Endothelial cell of umbilical vein (primary cell): ENCODE data around the gene CFAP61. TPM values are rescaled to one million over a fixed set of nuclear protein-coding genes. Genes with fewer than 3 reads are reported as not detected.

Experiments
- BruUV-seq: library from RNA; stranded (reverse); fragments of 400-500 nt; replicated peaks from 2 replicates; lab custom pipeline; 2021; lab: Mats Ljungman, UMichigan
- CTCF ChIA-PET: fragments of 300-600, 350-600 bp; sonication (Branson Sonifier 250); formaldehyde crosslinking; loops from one replicate; lab custom pipeline; 2021; ENCODE audit warnings: antibody characterized with exemption, inconsistent platforms; lab: Charles Lee
- POLR2A ChIA-PET: fragments of 300-600, 350-600 bp; sonication (Branson Sonifier 250); formaldehyde crosslinking; loops from one replicate; lab custom pipeline; 2021; ENCODE audit warnings: antibody characterized with exemption, inconsistent platforms; lab: Charles Lee
- DNase-seq: peaks from one replicate; pipeline ENCODE4 v3.0.0-alpha.2; 2011; ENCODE audit warnings: low read depth, low spot score
- FAIRE-seq: peaks from 2 replicates; lab custom pipeline; 2011; peaks lifted over from hg19 to GRCh38; lab: Jason Lieb, UNC
- H2AFZ ChIP-seq: 2 replicates; pipeline ENCODE4 v1.6.0; 2012; ENCODE audit warnings: low read depth, low read length, control low read depth, inconsistent platforms
- H3K27ac ChIP-seq: 2 replicates; pipeline ENCODE4 v1.5.1; 2011; ENCODE audit warnings: low read depth, mild to moderate bottlenecking, control low read depth, low read length, moderate library complexity; ENCODE audit not compliant: insufficient read depth
- H3K27me3 ChIP-seq, 2 experiments: 2 replicates each; pipeline versions ENCODE4 v1.6.0 to v1.6.1; 2011; ENCODE audit warnings: low read length in 2 of 2, mixed read lengths in 1 of 2; ENCODE audit not compliant: control insufficient read depth in 2 of 2, insufficient read depth in 2 of 2
- H3K36me3 ChIP-seq, 2 experiments: 2 replicates in 1 of 2; 3 replicates in 1 of 2; pipeline ENCODE4 v1.5.1; 2011; ENCODE audit warnings: low read length in 2 of 2, mild to moderate bottlenecking in 1 of 2, moderate library complexity in 1 of 2; ENCODE audit not compliant: control insufficient read depth in 2 of 2, insufficient read depth in 2 of 2; ENCODE audit errors: extremely low read depth in 1 of 2
- H3K4me1 ChIP-seq: 3 replicates; pipeline ENCODE4 v1.5.1; 2011; ENCODE audit warnings: mild to moderate bottlenecking, low read length; ENCODE audit not compliant: control insufficient read depth, insufficient read depth; ENCODE audit errors: extremely low read depth
- H3K4me2 ChIP-seq: 2 replicates; pipeline ENCODE4 v1.6.1; 2011; ENCODE audit warnings: low read length, control low read depth, mixed read lengths; ENCODE audit not compliant: insufficient read depth
- H3K4me3 ChIP-seq, 3 experiments: fragments of 200-600 bp in 1 of 3; sonication (generic), shearing (Covaris generic) in 1 of 3; replicated peaks in 1 of 3; 2 replicates each; pipeline ENCODE4 v1.5.1; 2011 to 2016; ENCODE audit warnings: control low read depth in 3 of 3, low read length in 3 of 3, mild to moderate bottlenecking in 2 of 3, inconsistent platforms in 1 of 3, low read depth in 1 of 3, moderate library complexity in 1 of 3; ENCODE audit not compliant: insufficient read depth in 1 of 3
- H3K79me2 ChIP-seq: 2 replicates; pipeline ENCODE4 v1.6.0; 2012; ENCODE audit warnings: low read length, inconsistent platforms; ENCODE audit not compliant: control insufficient read depth, insufficient read depth
- H3K9ac ChIP-seq: replicated peaks from 2 replicates; pipeline ENCODE3; 2011; ENCODE audit warnings: low read length, control low read depth; ENCODE audit not compliant: insufficient read depth; ENCODE audit errors: extremely low read depth
- H3K9me1 ChIP-seq: replicated peaks from 3 replicates; pipeline ENCODE4 v1.6.0; 2011; ENCODE audit warnings: mild to moderate bottlenecking, low read length; ENCODE audit not compliant: control insufficient read depth, insufficient read depth; ENCODE audit errors: extremely low read depth
- H3K9me3 ChIP-seq: replicated peaks from 2 replicates; pipeline ENCODE4 v1.5.1; 2012; ENCODE audit warnings: low read length, inconsistent platforms; ENCODE audit not compliant: control insufficient read depth, insufficient read depth
- H4K20me1 ChIP-seq: replicated peaks from 2 replicates; pipeline ENCODE3; 2011; ENCODE audit warnings: mild to moderate bottlenecking, low read length; ENCODE audit not compliant: control insufficient read depth, insufficient read depth; ENCODE audit errors: extremely low read depth
- CTCF ChIP-seq, 2 donors: IDR thresholded peaks; 1 replicate in 1 of 2; 2 replicates in 1 of 2; pipeline ENCODE4 v1.5.1; 2011; ENCODE audit warnings: low read length in 2 of 2, mild to moderate bottlenecking in 2 of 2, moderate library complexity in 2 of 2, control low read depth in 1 of 2, inconsistent platforms in 1 of 2, low read depth in 1 of 2; ENCODE audit not compliant: insufficient read depth in 1 of 2; ENCODE audit errors: extremely low read depth in 1 of 2
- EZH2 ChIP-seq: IDR thresholded peaks from 2 replicates; pipeline ENCODE4 v1.6.1; 2012; ENCODE audit warnings: borderline replicate concordance, low read depth, mild to moderate bottlenecking, moderate library complexity, low read length, inconsistent platforms; ENCODE audit not compliant: severe bottlenecking
- FOS ChIP-seq: IDR thresholded peaks from 2 replicates; pipeline ENCODE4 v1.6.1; 2011; ENCODE audit warnings: mild to moderate bottlenecking, low read length, moderate library complexity, borderline replicate concordance; ENCODE audit not compliant: insufficient read depth
- GATA2 ChIP-seq: IDR thresholded peaks from 2 replicates; pipeline ENCODE4 v1.7.0; 2011; ENCODE audit warnings: low read depth, mild to moderate bottlenecking, moderate library complexity, mixed read lengths, low read length; ENCODE audit not compliant: insufficient read length, insufficient read depth
- JUN ChIP-seq: IDR thresholded peaks from 2 replicates; pipeline ENCODE4 v1.6.1; 2011; ENCODE audit warnings: borderline replicate concordance, low read depth; ENCODE audit not compliant: insufficient read length, insufficient read depth
- MAX ChIP-seq: IDR thresholded peaks from 2 replicates; pipeline ENCODE4 v1.6.1; 2011; ENCODE audit not compliant: insufficient read depth, insufficient read length
- MYC ChIP-seq: IDR thresholded peaks from one replicate; pipeline ENCODE4 v1.6.1; 2011; ENCODE audit warnings: mild to moderate bottlenecking, low read depth, low read length
- POLR2A ChIP-seq: IDR thresholded peaks from 2 replicates; pipeline ENCODE4 v1.6.1; 2012; ENCODE audit warnings: low read depth, mild to moderate bottlenecking, control low read depth, low read length
- POLR2AphosphoS5 ChIP-seq: IDR thresholded peaks from 2 replicates; pipeline ENCODE4 v1.6.1; 2012; ENCODE audit warnings: low read depth, mild to moderate bottlenecking, control low read depth, low read length, moderate library complexity; ENCODE audit not compliant: insufficient read depth
- dilution Hi-C: fragments of 300-500 bp; cut with MboI; formaldehyde crosslinking; loops from one replicate; pipeline ENCODE4 v1.15.0; 2019; ENCODE audit warnings: low sequenced_read_pairs; ENCODE audit not compliant: extremely low pct_ligation_motif_present
- intact Hi-C: fragments of 100-400 bp; cut with micrococcal nuclease; formaldehyde crosslinking; loops from one replicate; pipeline ENCODE4 v1.10.0; 2022
- polyA plus RNA-seq, 4 experiments: library from polyadenylated mRNA; depleted of rRNA in 3 of 4; stranded (reverse) in 3 of 4; unstranded in 1 of 4; fragments of >200 nt; gene quantifications; 2 replicates each; pipeline versions ENCODE4 v1.2.1 to v1.2.3, GENCODE V29; 2011 to 2012; ENCODE audit warnings: missing spikeins in 1 of 4
- total RNA-seq: library from RNA; stranded (reverse); gene quantifications from 2 replicates; pipeline ENCODE4 v1.2.3, GENCODE V29; 2021

Gene CFAP61
- total and polyA plus RNA-seq, 2 donors (not counting 3 experiments of a cell fraction or from before 2014, with no cell fraction given) = not detected

- CTCF ChIA-PET = interaction anchor here (1.1 to 1.4 kb wide), 3 partner anchors 15 to 76 kb away, joined by 3 to 5 read pairs (median 4); no protein-coding TSS in a partner anchor
- BruUV-seq = no TSS peak
- H3K4me2 ChIP-seq = no peak overlapping the region
Measured at GRCh38 chr20:20207872-20208271, 155.5 kb downstream of the CFAP61 start.

GRCh38 chr20:20209684-20210083 lies 157.4 kb downstream of the CFAP61 start:
- Histone ChIP-seq H3K36me3 (no peaks in the 10 kb centered on the region), H3K27ac (no peak overlapping the region), H3K9me1 (no peaks in the 10 kb centered on the region), H3K4me3 (no peak overlapping the region), H3K4me1 (no peaks in the 10 kb centered on the region), H3K9me3 (no peaks in the 10 kb centered on the region), H4K20me1 (no peaks in the 10 kb centered on the region), H3K9ac (no peak overlapping the region), H3K79me2 (no peaks in the 10 kb centered on the region), H3K27me3 (peaks cover 0 to 2% of the 10 kb centered on the region in 2 experiments), H3K4me2 (no peak overlapping the region), H2AFZ (no peak overlapping the region)
- ChIA-PET POLR2A (no interaction called here), CTCF (no interaction called here)
- FAIRE-seq (no peak), DNase-seq (no peak)
- intact Hi-C loops = no loop called here
- BruUV-seq = no TSS peak
- dilution Hi-C loops = no loop called here
- no peak for TF ChIP-seq EZH2
- no peak for TF ChIP-seq MAX
- no peak for TF ChIP-seq FOS
- TF ChIP-seq POLR2A = no peak
- no peak for TF ChIP-seq JUN
- no peak for TF ChIP-seq MYC
- TF ChIP-seq CTCF (IDR thresholded peaks at IDR 0.05; ENCODE audit: extremely low read depth in 1 of 2, insufficient read depth in 1 of 2, low read depth in 1 of 2, low read length in 2 of 2) = no peak
- TF ChIP-seq GATA2 = no peak
- no peak for TF ChIP-seq POLR2AphosphoS5

More at GRCh38 chr20:20207872-20208271, 155.5 kb downstream of the CFAP61 start:
- DNase-seq (no peak), FAIRE-seq (no peak)
- H3K9me3 ChIP-seq = no peaks in the 10 kb centered on the region
- dilution Hi-C loops = no loop called here
- no peaks in the 10 kb centered on the region for H3K79me2 ChIP-seq
- intact Hi-C loops = no loop called here
- no peaks in the 10 kb centered on the region for H3K9me1 ChIP-seq
- H3K4me1 ChIP-seq = no peaks in the 10 kb centered on the region
- H3K9ac ChIP-seq = no peak overlapping the region
- H3K27ac ChIP-seq = no peak overlapping the region
- no peak overlapping the region for H2AFZ ChIP-seq
- POLR2A ChIA-PET = no interaction called here
- H3K4me3 ChIP-seq = no peak overlapping the region
- no peaks in the 10 kb centered on the region for H3K27me3 ChIP-seq
- TF ChIP-seq FOS (no peak), GATA2 (no peak), MYC (no peak), EZH2 (no peak), MAX (no peak), POLR2AphosphoS5 (no peak), POLR2A (no peak)
- no peaks in the 10 kb centered on the region for H4K20me1 ChIP-seq
- no peaks in the 10 kb centered on the region for H3K36me3 ChIP-seq
